Stimulated activated CD8-positive, alpha-beta memory T cell treated with anti-CD3 and anti-CD28 coated beads, Interleukin-2, amount 100 ng/mL, for 48 hours (primary cell): ENCODE measurements around the gene GATD1.

ENCODE experiments used
- DNase-seq, 2 donors: peaks; one replicate each; pipeline ENCODE4 v3.0.0-alpha.2; 2020; ENCODE audit warnings: low read depth in 2 of 2

GATD1 gene

DNA sequence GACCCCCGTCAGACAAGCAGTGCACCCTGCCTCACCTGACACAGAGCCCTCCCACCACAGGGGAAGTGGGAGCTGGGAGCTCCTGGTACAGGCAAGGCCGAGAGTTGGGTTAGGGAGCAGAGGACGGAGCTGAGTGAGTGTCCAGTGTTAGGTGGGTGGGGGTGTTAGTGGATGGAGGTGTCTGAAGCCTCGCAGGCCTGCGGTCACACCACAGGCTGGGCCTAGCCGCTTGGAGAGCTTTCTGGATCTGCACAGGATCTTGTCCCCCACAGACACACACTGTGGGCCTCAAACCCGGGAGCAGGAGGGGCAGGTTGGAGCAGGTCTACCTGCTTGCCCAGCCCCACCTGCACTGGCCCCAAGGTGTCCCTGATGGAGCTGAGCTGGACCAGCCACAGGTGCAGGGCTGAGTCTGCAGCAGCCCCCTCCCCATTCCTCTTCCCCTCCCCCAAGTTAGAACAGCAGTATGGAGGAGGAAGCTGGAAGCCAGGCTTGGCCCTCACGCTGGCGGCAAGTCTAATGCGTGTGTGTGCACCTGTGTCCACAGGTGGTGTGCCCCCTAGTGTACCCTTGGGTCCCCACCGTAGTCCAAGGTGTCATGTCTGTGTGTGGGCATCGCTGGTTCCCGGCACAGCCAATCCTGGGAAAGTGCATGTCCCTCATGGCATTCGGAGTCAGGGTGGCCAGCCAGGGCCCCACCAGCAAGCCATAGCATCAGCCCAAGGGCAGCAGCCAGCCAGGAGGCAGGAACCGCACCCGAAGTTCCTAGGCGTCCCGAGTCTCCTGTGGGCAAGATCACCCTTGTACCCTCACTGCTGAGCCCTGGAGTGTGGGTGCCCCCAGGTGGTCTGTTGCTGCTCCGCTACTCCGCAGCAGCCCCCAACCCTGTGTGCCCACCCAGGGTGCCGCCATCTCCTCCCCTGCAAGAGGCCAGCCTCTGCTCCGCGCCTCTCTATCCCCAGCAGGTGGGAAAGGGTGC lies 2.0 kb upstream of the GATD1 start:
- DNase-seq = no peak

DNA sequence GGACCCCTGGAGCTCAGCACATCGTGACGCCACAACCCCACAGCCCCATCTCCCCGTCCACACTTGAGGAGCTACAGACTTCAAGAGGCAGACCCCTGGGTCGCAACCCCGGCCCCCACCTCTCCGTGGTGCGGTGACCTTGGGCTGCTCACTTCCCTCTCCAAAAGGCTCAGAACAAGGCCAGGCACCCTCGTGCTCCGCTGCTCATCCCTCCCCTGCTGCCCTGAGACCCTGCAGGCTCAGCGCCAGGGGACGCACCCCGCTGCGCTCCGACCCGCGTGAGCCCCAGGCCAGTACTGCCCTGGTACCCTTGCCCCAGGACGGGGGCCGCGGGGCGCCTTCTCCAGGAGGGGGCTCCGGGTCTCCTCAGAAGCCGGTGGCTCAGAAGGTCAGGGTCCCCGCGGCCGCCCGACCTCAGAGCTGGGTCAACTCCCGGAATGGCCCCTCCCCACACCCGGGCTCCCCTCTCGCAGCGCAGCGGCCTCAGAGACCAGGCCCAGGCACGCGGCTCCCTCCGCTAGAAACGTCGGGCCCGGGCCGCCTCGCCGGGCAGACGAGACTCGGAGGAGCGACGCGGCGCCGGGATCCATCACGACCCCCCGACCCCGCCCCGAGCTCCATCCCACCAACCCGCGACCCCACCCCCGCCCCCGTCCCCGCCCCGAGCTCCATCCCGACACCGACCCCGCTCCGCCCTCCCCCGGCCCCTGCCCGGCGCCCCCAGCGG lies 563 bp downstream of the GATD1 start:
- DNase-seq = no peak

DNA sequence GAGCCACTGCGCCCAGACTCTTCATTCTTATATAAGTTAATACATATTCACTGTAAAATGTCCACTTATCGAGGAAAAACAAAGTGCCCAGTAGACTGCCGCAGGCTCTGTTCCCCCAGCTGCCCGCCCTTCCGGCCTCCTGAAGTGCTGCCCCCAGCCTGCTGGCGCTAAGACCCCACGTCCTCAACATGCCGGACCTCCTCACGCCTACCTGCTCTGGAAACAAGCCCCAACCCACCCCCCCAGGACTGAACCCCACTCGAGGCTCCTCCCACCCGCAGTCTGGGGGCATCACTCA lies 1.1 kb downstream of the GATD1 start:
- no peak for DNase-seq

DNA sequence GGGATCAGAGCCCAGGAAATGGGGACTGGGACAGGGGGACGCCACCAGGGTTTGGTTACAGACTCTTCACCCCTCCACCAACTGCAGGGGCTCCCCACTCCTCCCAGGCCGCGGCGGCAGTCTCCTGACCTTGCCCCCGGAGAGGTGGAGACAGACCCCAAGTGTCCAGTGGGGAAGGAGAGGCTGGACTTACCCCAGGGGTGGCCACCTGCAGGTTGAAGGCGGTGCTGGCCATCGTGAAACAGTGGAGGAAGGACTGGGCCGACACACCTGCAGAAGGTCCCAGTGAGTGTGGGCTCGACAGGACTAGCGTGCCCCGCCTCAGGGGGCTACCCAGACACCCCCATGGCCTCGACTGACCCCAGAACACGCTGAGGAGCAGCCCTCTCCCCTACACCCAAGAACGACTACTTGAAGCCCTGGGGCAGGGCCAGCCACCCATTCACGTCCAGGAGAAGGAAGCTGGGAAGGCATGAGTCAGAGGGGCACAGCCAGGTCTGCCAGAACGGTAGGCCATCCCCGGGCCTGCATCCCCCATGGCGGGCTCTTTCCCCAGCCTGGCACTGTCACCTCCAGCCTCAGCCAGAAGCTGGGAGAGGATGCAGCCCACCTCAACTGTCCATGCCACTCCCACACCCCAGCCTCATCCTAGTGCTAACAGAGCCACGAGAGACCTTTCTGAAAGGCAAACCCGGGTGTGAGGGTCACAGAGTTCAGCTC lies 2.3 kb downstream of the GATD1 start:
- no peak for DNase-seq

DNA sequence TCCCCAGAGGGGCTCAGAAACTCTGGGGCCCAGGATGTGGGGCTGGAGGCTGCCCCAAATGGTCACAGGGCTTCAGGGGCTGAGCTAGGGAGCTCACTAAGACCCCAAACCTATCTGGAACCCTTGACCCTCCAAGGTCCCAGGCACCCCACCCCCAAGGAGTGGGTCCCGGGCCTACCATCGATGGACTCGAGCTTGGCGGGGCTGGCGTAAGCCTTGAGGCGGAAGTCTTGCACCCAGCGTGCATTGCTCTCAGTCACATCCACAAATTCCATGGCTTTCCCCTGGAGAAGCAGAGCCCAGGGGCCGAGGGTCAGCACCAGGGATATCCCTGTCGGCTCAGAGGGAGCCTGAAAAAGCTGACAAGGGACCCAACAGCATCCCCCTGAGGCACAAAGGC lies 3.5 kb downstream of the GATD1 start:
- no peak for DNase-seq

DNA sequence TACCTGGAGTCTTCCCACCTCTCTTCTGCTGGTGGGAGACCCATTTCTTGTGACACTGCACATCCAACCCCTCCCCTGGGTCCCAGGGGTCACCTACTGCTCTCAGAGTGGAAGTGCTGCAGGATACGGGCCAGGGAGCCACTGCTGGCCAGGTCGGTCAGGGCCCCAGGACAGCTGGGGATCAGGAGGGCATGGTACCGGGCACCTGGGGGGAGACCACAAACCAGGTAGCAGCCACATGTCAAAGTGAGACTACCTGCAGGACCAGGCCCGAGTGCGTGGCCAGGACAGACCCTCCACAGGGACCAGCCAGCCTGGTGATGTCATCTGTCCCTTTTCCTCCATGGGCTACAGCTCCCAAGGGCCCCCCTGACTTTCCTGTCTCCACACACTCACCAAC lies 3.9 kb downstream of the GATD1 start:
- no peak for DNase-seq

DNA sequence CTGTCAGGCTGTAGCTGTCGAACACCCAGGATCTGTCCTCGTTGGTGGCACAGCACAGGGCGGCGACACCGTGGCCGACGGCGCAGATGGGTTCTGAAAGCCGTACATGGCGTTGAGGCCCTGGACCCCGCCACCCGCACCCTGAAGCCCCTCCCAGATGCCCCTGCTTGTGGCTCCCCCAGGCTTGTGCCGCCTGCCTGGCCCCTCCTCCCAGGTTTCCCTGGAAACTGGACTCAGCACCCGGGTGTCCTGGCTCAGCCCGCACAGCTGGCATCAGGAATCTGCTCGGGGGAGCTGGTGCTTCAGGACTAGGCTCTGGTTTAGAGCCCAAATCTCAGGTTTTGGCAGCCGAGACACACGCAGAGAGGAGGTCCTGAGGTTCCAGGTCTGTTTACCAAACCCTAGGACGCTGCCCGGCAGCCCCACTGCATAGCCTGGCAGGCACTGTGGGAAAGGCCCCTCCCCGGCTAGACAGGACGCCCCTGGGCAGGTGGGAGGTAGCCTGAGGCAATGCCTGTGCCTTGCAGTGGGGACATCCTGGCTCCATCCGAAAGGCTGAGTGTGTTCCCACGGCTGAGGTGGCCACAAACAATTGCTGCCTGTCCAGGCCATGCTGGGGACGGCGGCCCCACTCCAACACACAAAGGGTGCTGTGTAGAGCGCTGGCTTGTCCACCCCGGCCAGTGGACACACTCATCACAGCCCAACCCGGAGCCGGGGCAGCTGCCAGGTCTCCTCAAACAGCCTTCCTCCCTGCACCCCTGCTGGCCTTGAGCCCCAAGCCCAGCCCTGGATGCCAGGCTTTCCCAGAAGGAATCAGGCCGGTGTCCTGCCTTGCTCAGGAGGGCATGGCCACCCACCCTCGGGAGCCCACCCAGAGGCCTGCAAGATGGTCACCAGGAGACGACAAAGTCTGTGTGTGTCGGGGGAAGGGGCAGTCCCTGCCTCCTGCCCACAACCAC lies 4.6 kb downstream of the GATD1 start:
- DNase-seq = no peak

DNA sequence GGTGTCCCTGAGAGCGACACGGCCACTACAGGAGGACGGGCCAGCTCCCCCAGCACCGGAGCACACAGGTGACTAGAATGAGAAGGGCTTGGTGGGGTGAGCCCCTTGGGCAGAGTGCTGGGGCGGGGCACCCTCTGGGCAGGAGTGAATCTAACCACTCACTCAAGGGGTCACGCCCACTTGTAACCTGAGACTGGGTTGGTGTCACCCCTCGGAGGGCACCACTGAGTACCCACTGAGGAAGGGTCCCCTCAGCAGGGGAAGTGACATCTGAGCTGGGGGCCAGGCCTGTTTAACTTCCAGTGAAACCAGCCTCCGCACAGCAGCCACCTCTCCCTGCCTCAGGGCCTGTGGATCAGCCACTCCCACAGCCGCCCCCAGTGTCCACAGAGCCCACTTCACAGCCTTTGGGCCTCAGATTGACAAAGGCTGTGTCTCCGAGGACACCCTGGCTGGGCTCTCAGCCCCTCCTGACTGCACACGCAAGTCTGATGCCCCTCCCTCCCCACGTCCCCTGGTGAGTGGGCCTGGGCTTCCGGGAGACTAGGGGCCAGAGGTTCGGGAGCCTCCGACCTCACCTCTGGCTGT lies 5.6 kb downstream of the GATD1 start:
- DNase-seq = no peak

DNA sequence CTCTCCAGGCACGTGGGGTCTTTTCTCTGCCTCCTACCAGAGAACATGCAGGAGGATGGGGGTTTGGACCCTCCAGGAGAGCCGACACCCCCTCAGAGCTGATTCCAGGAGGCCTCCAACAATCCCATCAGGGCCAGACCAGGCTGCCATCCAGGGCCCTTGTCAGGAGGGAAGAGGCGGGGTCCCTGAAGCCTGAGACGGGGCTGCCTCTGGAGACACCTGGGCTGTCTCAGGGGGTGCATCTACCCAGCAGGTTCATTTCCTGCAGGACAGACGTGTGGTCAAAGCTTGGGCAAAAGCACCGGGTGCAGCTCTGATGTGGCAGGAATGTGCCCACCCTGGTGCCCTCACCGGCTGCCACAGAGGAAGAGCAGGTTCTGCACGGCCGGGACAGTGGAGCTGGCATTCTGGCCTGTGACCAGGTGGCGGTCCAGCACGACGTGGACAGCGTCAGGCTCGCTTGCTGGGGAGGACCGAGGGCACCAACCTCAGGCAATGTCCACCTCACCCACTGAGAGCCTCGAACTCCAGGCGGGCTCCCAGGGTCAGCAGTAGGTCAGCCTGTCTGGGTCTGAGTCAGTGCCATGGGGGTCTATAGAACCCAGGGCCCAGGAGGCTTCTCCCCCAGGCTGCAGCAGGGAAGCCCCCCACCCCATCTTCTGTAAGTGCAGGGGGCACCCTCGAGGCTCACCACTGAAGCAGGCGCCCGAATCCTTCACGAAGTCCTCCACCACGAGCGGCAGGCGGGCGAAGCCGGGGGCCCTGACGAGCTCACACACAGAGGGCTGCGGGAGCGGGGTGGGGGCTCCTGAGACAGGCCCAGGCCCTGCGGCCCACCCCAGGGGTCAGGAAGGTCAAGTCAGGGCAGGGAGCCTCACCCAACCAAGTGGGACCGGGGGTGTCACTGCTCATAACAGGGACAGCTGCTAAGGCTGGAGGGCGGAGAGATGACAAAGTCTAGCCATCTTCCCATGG lies 6.4 kb downstream of the GATD1 start:
- no peak for DNase-seq

DNA sequence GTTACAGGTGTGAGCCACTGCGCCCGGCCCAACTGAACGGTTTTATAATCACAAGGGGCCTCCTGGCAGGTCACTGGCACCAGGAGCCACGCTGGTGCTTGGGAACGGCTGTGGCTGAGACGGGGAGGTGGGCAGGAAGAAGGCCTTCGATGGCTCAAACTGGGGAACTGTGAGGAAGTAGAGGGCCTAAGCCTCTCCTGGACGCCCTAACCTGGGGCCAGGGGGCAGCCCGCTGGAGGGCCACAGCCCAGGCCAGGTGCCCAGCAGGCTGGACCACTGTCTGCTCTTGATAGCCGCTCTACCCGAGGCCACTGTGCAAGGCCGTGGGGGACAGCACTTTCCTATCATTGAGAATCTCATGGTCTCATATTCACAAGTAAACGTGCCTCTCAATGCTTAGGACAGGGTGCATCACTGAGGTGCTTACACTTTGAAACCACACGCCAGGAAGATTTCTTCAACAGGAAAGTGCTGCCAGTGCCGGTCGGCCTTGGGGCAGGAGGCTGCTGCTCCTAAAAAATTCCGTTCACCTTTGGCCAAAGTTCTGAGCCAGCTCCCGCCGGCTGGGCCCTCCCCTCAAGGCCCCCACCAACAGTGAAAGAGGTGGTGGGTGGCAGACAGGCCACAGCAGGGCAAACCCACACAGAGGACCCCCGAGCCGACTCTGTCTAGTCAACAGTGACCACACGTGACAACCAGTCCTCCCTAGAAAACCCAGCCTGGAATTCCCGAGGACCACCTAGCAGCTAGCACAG lies 7.2 kb downstream of the GATD1 start:
- DNase-seq = no peak

DNA sequence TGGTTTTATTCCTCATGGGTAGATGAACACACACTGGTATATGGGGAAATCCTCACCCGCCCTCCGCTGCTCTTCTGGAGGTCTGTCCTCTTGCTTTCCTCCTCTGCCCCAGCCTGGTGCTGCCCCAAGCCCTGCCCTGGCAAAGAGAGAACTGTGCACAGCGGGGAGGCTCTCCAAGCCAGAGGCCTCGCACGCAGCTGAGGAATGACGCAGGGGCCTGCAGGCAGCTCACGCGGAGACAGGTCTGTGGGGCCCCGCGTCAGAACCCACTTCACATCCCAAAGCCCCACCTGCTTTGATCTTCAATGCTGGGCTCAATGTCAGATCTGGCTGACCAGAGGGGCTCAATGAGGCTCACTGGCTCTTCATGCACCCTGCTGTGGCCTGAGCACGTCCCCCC lies 10.0 kb downstream of the GATD1 start:
- no peak for DNase-seq

DNA sequence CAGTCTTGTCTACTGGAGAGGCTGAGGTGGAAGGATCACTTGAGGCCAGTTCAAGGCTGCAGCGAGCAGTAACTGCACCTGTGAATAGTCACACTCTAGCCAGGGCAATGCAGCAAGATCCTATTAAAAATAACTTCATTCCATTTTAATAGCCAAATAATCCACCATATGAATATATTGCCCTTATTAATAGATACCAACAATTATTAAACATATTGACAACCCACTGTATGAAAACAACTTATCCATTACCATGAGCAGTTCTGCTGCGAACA lies 10.4 kb downstream of the GATD1 start:
- no peak for DNase-seq

DNA sequence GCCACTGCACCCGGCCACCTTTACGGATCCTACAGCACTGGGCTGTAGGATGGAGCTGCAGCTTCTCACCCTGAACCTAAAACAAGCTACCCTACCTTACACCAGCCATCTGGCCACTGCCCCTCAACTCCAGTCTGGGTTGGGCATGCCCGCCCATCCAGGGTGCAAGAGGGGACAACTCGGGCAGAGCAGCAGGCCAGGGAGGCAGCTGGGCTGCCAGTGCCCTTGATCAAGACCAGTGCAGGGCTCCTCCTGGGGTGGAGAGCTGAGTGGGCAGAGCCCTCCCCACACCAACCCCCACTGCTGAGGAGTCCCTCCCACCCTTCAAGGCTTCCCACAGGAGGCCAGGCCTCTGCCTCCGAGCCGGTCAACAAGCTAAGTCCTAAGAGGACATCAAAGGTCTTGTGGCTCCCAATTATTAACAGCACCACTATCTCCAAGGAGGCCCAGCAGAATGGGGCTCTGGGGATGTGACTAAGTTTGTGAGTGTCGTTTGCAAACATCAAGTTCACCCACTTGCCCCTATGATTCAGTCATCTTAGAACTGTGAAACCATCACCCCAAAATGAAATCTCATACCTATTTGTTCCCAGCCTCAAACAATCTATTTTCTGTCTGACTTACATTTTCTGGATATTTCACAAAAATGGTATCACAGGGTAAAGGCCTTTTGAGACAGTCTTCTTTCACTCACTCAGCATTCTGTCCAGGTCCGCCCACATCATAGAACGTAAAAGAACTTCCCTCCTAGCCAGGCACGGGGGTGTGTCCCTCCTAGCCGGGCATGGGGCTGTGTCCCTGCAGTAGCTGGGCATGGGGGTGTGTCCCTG lies 11.0 kb downstream of the GATD1 start:
- no peak for DNase-seq

DNA sequence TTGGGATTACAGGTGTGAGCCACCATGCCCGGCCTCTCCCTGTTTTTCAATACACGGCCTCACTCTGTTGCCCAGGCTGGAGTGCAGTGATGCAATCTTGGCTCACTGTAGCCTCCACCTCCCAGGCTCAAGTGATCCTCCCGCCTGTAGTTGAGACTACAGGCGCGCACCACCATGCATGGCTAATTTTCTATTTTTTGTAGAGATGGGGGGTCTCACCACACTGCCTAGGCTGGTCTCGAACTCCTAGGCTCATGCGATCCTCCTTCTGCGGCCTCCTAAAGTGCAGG lies 11.5 kb downstream of the GATD1 start:
- no peak for DNase-seq

DNA sequence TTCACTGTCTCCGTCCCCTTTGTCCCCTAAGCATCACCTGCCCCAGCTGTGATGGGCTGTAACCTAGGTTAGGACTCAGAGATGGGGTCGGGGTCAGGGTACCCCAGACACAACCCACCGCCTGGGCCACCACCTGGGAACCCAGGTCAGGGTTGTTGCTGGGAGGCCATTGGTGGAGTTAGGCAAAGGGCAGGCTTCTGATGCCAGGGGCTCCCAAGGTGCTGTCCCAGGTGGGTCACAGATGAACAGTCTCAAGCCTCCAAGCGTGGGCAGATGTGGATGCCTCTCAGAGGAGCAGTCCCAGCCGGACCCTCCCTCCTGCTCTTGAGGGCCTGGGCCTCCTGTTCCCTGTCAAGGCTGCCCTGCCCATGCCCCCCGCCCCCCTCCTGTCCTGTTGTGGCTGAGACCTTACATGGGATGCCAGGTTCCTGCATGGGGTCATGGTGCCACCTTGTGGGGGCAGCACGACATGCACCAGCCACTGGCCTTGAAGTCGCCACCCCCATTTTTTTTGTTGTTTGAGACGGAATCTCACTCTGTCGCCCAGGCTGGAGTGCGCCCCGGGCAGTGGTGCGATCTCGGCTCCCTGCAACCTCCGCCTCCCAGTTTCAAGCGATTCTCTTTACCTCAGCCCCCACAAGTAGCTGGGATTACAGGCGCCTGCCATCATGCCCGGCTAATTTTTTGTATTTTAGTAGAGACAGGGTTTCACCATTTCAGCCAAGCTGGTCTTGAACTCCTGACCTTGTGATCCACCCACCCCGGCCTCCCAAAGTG lies 12.1 kb downstream of the GATD1 start:
- DNase-seq = peak in 1 of 2 donors; percentile 48

DNA sequence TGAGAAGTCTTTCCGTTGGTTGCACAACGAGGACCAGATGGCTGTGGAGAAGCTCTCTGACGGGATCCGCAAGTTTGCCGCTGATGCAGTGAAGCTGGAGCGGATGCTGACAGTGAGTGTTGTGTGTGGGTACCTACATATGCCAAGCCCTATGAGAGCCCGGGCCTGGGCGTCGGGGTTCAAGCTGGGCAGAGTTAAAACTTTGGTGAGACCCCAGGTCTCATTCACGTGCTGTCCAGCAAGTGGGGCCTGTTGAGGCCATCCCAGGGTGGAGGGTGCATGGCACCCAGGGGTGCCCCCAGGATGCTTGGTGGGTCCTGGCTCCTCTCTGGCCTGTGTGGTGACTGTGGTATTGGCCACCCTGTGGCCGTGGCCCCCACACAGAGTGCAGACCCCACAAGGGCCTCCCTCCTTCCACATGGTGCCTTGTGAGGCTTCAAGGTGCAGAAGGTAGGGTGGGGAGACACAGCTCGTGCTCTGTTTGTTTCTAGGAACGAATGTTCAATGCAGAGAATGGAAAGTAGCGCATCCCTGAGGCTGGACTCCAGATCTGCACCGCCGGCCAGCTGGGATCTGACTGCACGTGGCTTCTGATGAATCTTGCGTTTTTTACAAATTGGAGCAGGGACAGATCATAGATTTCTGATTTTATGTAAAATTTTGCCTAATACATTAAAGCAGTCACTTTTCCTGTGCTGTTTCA lies 12.8 kb downstream of the GATD1 start:
- no peak for DNase-seq
